ENCODE measurements around the gene NPTXR. TPM values are rescaled to one million over a fixed set of nuclear protein-coding genes. Genes with fewer than 3 reads are reported as not detected.
A peak's percentile ranks its signal among the peaks of the same experiment; 100 is the strongest.

Gene NPTXR
- total RNA-seq, 1 experiment from 2014 or later = 12.8 TPM

DNA sequence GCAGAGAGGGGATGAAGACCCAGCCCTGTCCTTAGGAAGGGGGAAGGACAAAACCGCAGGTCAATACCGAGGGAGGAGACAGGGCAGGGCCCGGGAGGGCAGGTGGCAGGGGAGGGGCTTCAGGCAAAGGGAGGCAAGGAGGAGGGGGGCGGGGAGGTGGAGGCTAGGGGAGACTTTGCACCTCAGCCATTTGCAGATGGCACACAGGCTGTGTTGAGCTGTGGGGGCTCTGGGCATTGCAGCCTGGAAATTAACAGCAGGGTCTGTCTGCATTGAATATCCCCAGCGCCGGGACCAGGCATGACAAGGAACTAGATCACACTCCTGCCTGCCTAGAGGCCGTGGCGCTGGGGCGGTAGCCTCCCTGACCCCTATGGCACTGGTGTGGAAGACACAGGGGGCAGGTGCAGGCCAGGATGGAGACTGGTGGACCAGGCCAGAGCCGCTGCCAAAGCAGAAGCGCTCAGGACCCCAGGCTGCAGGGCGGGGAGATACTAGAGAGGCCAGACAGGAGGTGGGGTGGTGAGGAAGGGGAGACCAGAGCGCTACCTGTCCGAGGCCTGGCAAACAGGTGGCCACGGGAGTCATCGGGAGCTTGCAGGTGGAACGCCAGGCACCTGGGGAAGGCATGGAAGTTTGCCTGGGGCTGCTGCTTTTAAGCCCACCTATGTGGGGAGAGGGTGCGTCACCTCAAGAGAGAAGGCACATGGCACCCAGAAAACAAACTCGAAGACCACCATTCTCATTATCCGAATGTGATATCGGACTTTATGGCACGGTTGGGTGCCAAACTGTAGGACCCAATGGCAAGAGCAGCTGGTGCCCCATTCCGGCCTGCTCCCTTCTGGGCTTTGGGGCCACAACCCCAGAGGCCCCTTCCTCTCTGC lies 16.7 kb upstream of the NPTXR start:
- Histone ChIP-seq H3K4me1 (ENCODE audit: control insufficient read depth in 1 of 2, insufficient read depth in 2 of 2, low read length in 2 of 2) (no peaks in the 10 kb centered on the region), H3K79me2 (ENCODE audit: insufficient read depth, low read length) (no peaks in the 10 kb centered on the region; the same call in 1 of the 2 replicates), H3K27ac (ENCODE audit: low read depth, low read length) (no peak overlapping the region), H2AFZ (ENCODE audit: low read depth, low read length, poor library complexity, severe bottlenecking) (no peak overlapping the region), H3K27me3 (ENCODE audit: insufficient read depth, low read length) (no peaks in the 10 kb centered on the region), H3K9ac (ENCODE audit: low read length) (no peak overlapping the region), H3K4me3 (replicated peaks in 1 of 2; ENCODE audit: low read depth in 1 of 2, low read length in 2 of 2) (no peak overlapping the region), H3K9me2 (ENCODE audit: insufficient read depth) (no peaks in the 10 kb centered on the region), H4K20me1 (ENCODE audit: insufficient read depth) (no peaks in the 10 kb centered on the region), H3K9me3 (ENCODE audit: control insufficient read depth in 1 of 2, insufficient read depth in 1 of 2, low read depth in 1 of 2, low read length in 2 of 2) (no peaks in the 10 kb centered on the region), H3K4me2 (ENCODE audit: low read length) (no peak overlapping the region), H3K36me3 (ENCODE audit: control insufficient read depth in 1 of 2, insufficient read depth in 2 of 2, low read length in 2 of 2) (peaks cover 4 to 8% of the 10 kb centered on the region in 2 experiments; a peak in 2 of 4 replicates)
- no peak for DNase-seq (ENCODE audit: low read depth, low spot score)
- BruUV-seq (replicated peaks) = no TSS peak
- intact Hi-C loops (cut with micrococcal nuclease) = no loop called here
- RAD21 ChIA-PET (ENCODE audit: low non-redundant PET in 1 of 2, low total read pairs in 2 of 2, uncharacterized antibody in 2 of 2, unreplicated experiment in 2 of 2) = no interaction called here
- TF ChIP-seq YY1 (IDR thresholded peaks at IDR 0.05; ENCODE audit: extremely low read depth, insufficient replicate concordance, low read depth, low read length) (no peak), POLR2AphosphoS5 (IDR thresholded peaks at IDR 0.05; ENCODE audit: low read depth, low read length) (peak; percentile 34)
- CTCF ChIA-PET = no interaction called here
- POLR2A ChIA-PET = interaction anchor here (0.6 kb wide), 1 partner anchor 64 kb away, joined by 5 read pairs; no protein-coding TSS in a partner anchor
- peak; percentile 16; the same call in 1 of the 2 replicates for ATAC-seq

DNA sequence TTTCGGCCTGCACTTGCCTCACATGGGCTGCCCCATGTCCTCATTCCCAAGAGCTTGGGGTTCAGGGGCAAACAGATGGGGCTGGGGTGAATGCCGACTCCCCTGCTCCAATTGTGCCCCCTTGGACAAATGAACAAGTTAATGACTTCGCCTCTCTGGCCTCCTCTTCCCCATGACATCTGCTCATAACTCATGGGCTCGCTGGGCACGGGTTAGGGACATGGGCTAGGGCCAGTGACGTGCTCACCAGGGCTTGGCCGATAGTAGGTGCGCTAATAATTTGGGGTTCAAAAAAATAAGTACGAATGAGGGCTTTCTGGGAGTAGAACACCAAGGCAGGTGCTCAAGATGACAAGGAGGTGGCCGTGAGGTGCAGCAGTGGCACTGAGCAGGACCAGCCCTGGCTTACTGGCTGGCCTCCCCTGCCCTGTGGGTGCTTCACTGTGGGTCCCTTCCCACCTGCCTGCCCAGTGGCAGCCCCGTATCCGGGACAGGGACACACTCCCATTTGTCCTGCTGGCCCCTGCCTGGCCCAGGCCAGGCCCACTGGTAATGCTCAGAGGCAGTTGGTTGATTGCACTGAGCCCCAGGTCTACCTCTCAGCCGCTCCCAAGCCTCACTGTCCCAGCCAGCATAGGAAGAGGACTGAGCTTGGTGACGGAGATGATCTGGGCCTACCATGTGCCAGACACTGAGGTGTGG lies 15.9 kb upstream of the NPTXR start:
- Histone ChIP-seq H3K9ac (ENCODE audit: low read length) (no peak overlapping the region), H4K20me1 (ENCODE audit: insufficient read depth) (no peaks in the 10 kb centered on the region), H3K9me3 (ENCODE audit: control insufficient read depth in 1 of 2, insufficient read depth in 1 of 2, low read depth in 1 of 2, low read length in 2 of 2) (no peaks in the 10 kb centered on the region), H3K4me1 (ENCODE audit: control insufficient read depth in 1 of 2, insufficient read depth in 2 of 2, low read length in 2 of 2) (no peaks in the 10 kb centered on the region), H3K4me3 (replicated peaks in 1 of 2; ENCODE audit: low read depth in 1 of 2, low read length in 2 of 2) (no peak overlapping the region), H3K27ac (ENCODE audit: low read depth, low read length) (no peak overlapping the region), H2AFZ (ENCODE audit: low read depth, low read length, poor library complexity, severe bottlenecking) (no peak overlapping the region), H3K9me2 (ENCODE audit: insufficient read depth) (no peaks in the 10 kb centered on the region), H3K4me2 (ENCODE audit: low read length) (no peak overlapping the region), H3K36me3 (ENCODE audit: control insufficient read depth in 1 of 2, insufficient read depth in 2 of 2, low read length in 2 of 2) (peaks cover under 1% of the 10 kb centered on the region in 2 experiments; a peak in 2 of 4 replicates), H3K79me2 (ENCODE audit: insufficient read depth, low read length) (no peaks in the 10 kb centered on the region), H3K27me3 (ENCODE audit: insufficient read depth, low read length) (no peaks in the 10 kb centered on the region)
- ChIA-PET POLR2A (interaction anchor here (0.6 kb wide), 1 partner anchor 65 kb away, joined by 5 read pairs; no protein-coding TSS in a partner anchor), RAD21 (ENCODE audit: low non-redundant PET in 1 of 2, low total read pairs in 2 of 2, uncharacterized antibody in 2 of 2, unreplicated experiment in 2 of 2) (no interaction called here), CTCF (interaction anchor here (0.7 kb wide), 1 partner anchor 10 kb away, joined by 3 read pairs; no protein-coding TSS in a partner anchor)
- TF ChIP-seq ZNF274 (IDR thresholded peaks at IDR 0.05; ENCODE audit: low read depth, low read length) (no peak), EZH2 (IDR thresholded peaks at IDR 0.05) (no peak), TCF7L2 (IDR thresholded peaks at IDR 0.05; ENCODE audit: borderline replicate concordance, extremely low read depth, insufficient read depth, insufficient read length) (no peak), YY1 (IDR thresholded peaks at IDR 0.05; ENCODE audit: extremely low read depth, insufficient replicate concordance, low read depth, low read length) (no peak), SIN3A (IDR thresholded peaks at IDR 0.05; ENCODE audit: low read depth) (no peak), SRF (IDR thresholded peaks at IDR 0.05; ENCODE audit: low read depth) (no peak)
- TF ChIP-seq, protein P1, sequence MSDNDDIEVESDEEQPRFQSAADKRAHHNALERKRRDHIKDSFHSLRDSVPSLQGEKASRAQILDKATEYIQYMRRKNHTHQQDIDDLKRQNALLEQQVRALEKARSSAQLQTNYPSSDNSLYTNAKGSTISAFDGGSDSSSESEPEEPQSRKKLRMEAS (IDR thresholded peaks at IDR 0.05) = no peak
- no TSS peak for BruUV-seq (replicated peaks)
- 0 out of 2 replicates have a peak, but pooled peaks have one; percentile 16 for ATAC-seq
- DNase-seq (ENCODE audit: low read depth, low spot score) = no peak
- intact Hi-C loops (cut with micrococcal nuclease) = no loop called here

Data from HCT116 (cell line).